Mesenchymal stem cell (in vitro differentiated cells and primary cell): ENCODE results near the gene GRHL3.

ENCODE experiments used
- DNase-seq: peaks from one replicate; pipeline ENCODE4 v3.0.0-alpha.2; 2013
- H2AFZ ChIP-seq: one replicate; pipeline ENCODE4 v1.6.1; 2013; ENCODE audit warnings: low read depth, mild to moderate bottlenecking, control low read depth, inconsistent platforms, low read length, moderate library complexity
- H2AK5ac ChIP-seq: 2 replicates; pipeline ENCODE4 v1.6.1; 2013; ENCODE audit warnings: low read length, moderate library complexity, mild to moderate bottlenecking, inconsistent platforms; ENCODE audit not compliant: severe bottlenecking
- H2BK120ac ChIP-seq: one replicate; pipeline ENCODE4 v1.6.1; 2013; ENCODE audit warnings: low read depth, mild to moderate bottlenecking, inconsistent platforms, low read length, moderate library complexity
- H2BK12ac ChIP-seq, 2 experiments: one replicate each; pipeline ENCODE4 v1.6.1; 2013; ENCODE audit warnings: inconsistent platforms in 2 of 2, low read length in 2 of 2, mild to moderate bottlenecking in 2 of 2, moderate library complexity in 2 of 2, control low read depth in 1 of 2
- H2BK15ac ChIP-seq: one replicate; pipeline ENCODE4 v1.6.1; 2013; ENCODE audit warnings: mild to moderate bottlenecking, low read depth, inconsistent platforms; ENCODE audit not compliant: poor library complexity, severe bottlenecking
- H2BK5ac ChIP-seq: 2 replicates; pipeline ENCODE4 v1.6.1; 2013; ENCODE audit warnings: low read depth, mild to moderate bottlenecking, low read length, control low read depth, inconsistent platforms; ENCODE audit not compliant: poor library complexity, severe bottlenecking
- H3K14ac ChIP-seq, 2 experiments: one replicate each; pipeline ENCODE4 v1.6.1; 2013; ENCODE audit warnings: inconsistent platforms in 2 of 2, low read length in 2 of 2, control low read depth in 1 of 2, mild to moderate bottlenecking in 1 of 2, moderate library complexity in 1 of 2
- H3K18ac ChIP-seq, 2 experiments: one replicate each; pipeline ENCODE4 v1.6.1; 2013; ENCODE audit warnings: inconsistent platforms in 2 of 2, low read length in 2 of 2, control low read depth in 1 of 2, low read depth in 1 of 2, mild to moderate bottlenecking in 1 of 2
- H3K23ac ChIP-seq, 2 experiments: one replicate each; pipeline ENCODE4 v1.6.1; 2013; ENCODE audit warnings: inconsistent platforms in 2 of 2, low read length in 2 of 2, mild to moderate bottlenecking in 2 of 2, moderate library complexity in 2 of 2, control low read depth in 1 of 2
- H3K27ac ChIP-seq: 2 replicates; pipeline ENCODE4 v1.5.1; 2013; ENCODE audit warnings: mild to moderate bottlenecking, moderate library complexity, low read length, control low read depth, inconsistent platforms; ENCODE audit not compliant: poor library complexity, severe bottlenecking
- H3K27me3 ChIP-seq, 2 experiments: 2 replicates each; pipeline versions ENCODE4 v1.6.1 to v1.7.0; 2013; ENCODE audit warnings: low read length in 2 of 2, mild to moderate bottlenecking in 2 of 2, moderate library complexity in 2 of 2, control low read depth in 1 of 2, inconsistent platforms in 1 of 2; ENCODE audit not compliant: control insufficient read depth in 1 of 2, insufficient read depth in 1 of 2
- H3K36me3 ChIP-seq, 2 experiments: 2 replicates each; pipeline versions ENCODE4 v1.6.1 to v1.7.0; 2013; ENCODE audit warnings: low read length in 2 of 2, control low read depth in 1 of 2, inconsistent platforms in 1 of 2, low read depth in 1 of 2, mild to moderate bottlenecking in 1 of 2; ENCODE audit not compliant: insufficient read depth in 2 of 2, control insufficient read depth in 1 of 2
- H3K4ac ChIP-seq, 2 experiments: one replicate each; pipeline ENCODE4 v1.6.1; 2013; ENCODE audit warnings: inconsistent platforms in 2 of 2, low read length in 2 of 2, mild to moderate bottlenecking in 2 of 2, moderate library complexity in 2 of 2, control low read depth in 1 of 2, low read depth in 1 of 2
- H3K4me1 ChIP-seq: 2 replicates; pipeline ENCODE4 v1.6.1; 2013; ENCODE audit warnings: low read depth, low read length, control low read depth; ENCODE audit not compliant: control insufficient read depth, insufficient read depth
- H3K4me2 ChIP-seq: 2 replicates; pipeline ENCODE4 v1.6.1; 2013; ENCODE audit warnings: low read length, mild to moderate bottlenecking, inconsistent platforms; ENCODE audit not compliant: poor library complexity, severe bottlenecking
- H3K4me3 ChIP-seq, 2 experiments: 2 replicates each; pipeline versions ENCODE4 v1.5.1 to v1.7.0; 2013; ENCODE audit warnings: low read length in 2 of 2, mild to moderate bottlenecking in 2 of 2, control low read depth in 1 of 2, low read depth in 1 of 2; ENCODE audit not compliant: insufficient read depth in 1 of 2
- H3K79me1 ChIP-seq: replicated peaks from 2 replicates; pipeline ENCODE4 v1.6.1; 2013; ENCODE audit warnings: mild to moderate bottlenecking, control low read depth, low read length, inconsistent platforms; ENCODE audit not compliant: poor library complexity, severe bottlenecking
- H3K9ac ChIP-seq: 2 replicates; pipeline ENCODE4 v1.7.0; 2013; ENCODE audit warnings: mild to moderate bottlenecking, low read length, moderate library complexity
- H3K9me3 ChIP-seq: 2 replicates; pipeline ENCODE4 v1.7.0; 2013; ENCODE audit warnings: mild to moderate bottlenecking, low read length; ENCODE audit not compliant: control insufficient read depth
- H4K8ac ChIP-seq: one replicate; pipeline ENCODE4 v1.6.1; 2013; ENCODE audit warnings: inconsistent platforms, mild to moderate bottlenecking, low read length, moderate library complexity
- H4K91ac ChIP-seq: one replicate; pipeline ENCODE4 v1.6.1; 2013; ENCODE audit warnings: mild to moderate bottlenecking, low read length, inconsistent platforms
- WGBS: methylation state at CpG from one replicate; pipeline ENCODE4 v1.1.7; 2013; ENCODE audit warnings: mixed read lengths; 5-methylcytosine and 5-hydroxymethylcytosine counted together

The GRHL3 gene

GRCh38 chr1:24281591-24281990, 37.6 kb upstream of the GRHL3 start:
- Histone ChIP-seq H3K23ac (no peak overlapping the region), H3K9ac (no peak overlapping the region), H2BK5ac (no peak overlapping the region), H3K79me1 (no peaks in the 10 kb centered on the region), H3K4ac (no peak overlapping the region), H2AFZ (no peak overlapping the region), H2BK120ac (no peak overlapping the region), H3K9me3 (no peaks in the 10 kb centered on the region), H4K8ac (no peak overlapping the region), H3K4me1 (peaks cover 5% of the 10 kb centered on the region), H3K4me2 (no peak overlapping the region), H3K27ac (no peak overlapping the region), H2BK12ac (peak overlapping the region in 1 of 2 experiments; percentile 29), H2AK5ac (no peak overlapping the region), H4K91ac (no peak overlapping the region), H3K36me3 (no peaks in the 10 kb centered on the region), H2BK15ac (no peak overlapping the region), H3K27me3 (peaks cover 12 to 31% of the 10 kb centered on the region in 2 experiments), H3K14ac (no peak overlapping the region), H3K18ac (no peak overlapping the region), H3K4me3 (no peak overlapping the region)
- no peak for DNase-seq
- 100% methylated on average over 2 of the region's 2 CpGs for WGBS

- no peak overlapping the region for H4K91ac ChIP-seq
- WGBS: 91% methylated on average over 1 of the region's 1 CpG
- no peak for DNase-seq
- no peak overlapping the region for H2BK120ac ChIP-seq
- H3K4me2 ChIP-seq: no peak overlapping the region
- H3K14ac ChIP-seq: no peak overlapping the region
- no peak overlapping the region for H3K23ac ChIP-seq
- no peaks in the 10 kb centered on the region for H3K9me3 ChIP-seq
- no peak overlapping the region for H3K4ac ChIP-seq
- peaks cover 5% of the 10 kb centered on the region for H3K4me1 ChIP-seq
- H3K18ac ChIP-seq: no peak overlapping the region
- H3K36me3 ChIP-seq: no peaks in the 10 kb centered on the region
- no peak overlapping the region for H3K4me3 ChIP-seq
- H3K9ac ChIP-seq: no peak overlapping the region
- no peak overlapping the region for H2BK15ac ChIP-seq
- H4K8ac ChIP-seq: no peak overlapping the region
- H3K27me3 ChIP-seq: peaks cover 12 to 33% of the 10 kb centered on the region in 2 experiments
- H2BK5ac ChIP-seq: no peak overlapping the region
- H3K27ac ChIP-seq: no peak overlapping the region
- H3K79me1 ChIP-seq: no peaks in the 10 kb centered on the region
- no peak overlapping the region for H2AK5ac ChIP-seq
- no peak overlapping the region for H2BK12ac ChIP-seq
- H2AFZ ChIP-seq: no peak overlapping the region
Observed at GRCh38 chr1:24282491-24282890, 36.7 kb upstream of the GRHL3 start.

- Histone ChIP-seq H2AK5ac (no peak overlapping the region), H3K14ac (peak overlapping the region in 1 of 2 experiments; percentile 63), H2BK15ac (no peak overlapping the region), H3K4me2 (no peak overlapping the region), H3K4me1 (peaks cover 5% of the 10 kb centered on the region), H3K23ac (no peak overlapping the region), H4K91ac (peak overlapping the region; percentile 87), H4K8ac (peak overlapping the region; percentile 45), H3K18ac (peak overlapping the region; percentile 82 to 91), H2BK120ac (peak overlapping the region; percentile 11), H3K4me3 (no peak overlapping the region), H3K9ac (no peak overlapping the region), H2BK5ac (no peak overlapping the region), H3K9me3 (no peaks in the 10 kb centered on the region), H3K27ac (no peak overlapping the region), H3K79me1 (no peaks in the 10 kb centered on the region), H3K27me3 (peaks cover 8 to 29% of the 10 kb centered on the region in 2 experiments), H2BK12ac (peak overlapping the region; percentile 72 to 94), H3K4ac (peak overlapping the region; percentile 66 to 83), H2AFZ (no peak overlapping the region), H3K36me3 (no peaks in the 10 kb centered on the region)
- 56% methylated on average over 10 of the region's 10 CpGs for WGBS
- DNase-seq: peak; percentile 94
Observed at GRCh38 chr1:24283326-24284155, 35.6 kb upstream of the GRHL3 start.

- H3K4me3 ChIP-seq: no peak overlapping the region
- no peak overlapping the region for H3K4me2 ChIP-seq
- H3K36me3 ChIP-seq: no peaks in the 10 kb centered on the region
- H3K79me1 ChIP-seq: no peaks in the 10 kb centered on the region
- peak overlapping the region; percentile 73 for H4K91ac ChIP-seq
- no peaks in the 10 kb centered on the region for H3K9me3 ChIP-seq
- H2AFZ ChIP-seq: no peak overlapping the region
- 70% methylated on average over 8 of the region's 8 CpGs for WGBS
- H2BK15ac ChIP-seq: peak overlapping the region; percentile 40
- H2BK12ac ChIP-seq: peak overlapping the region; percentile 69 to 91
- H4K8ac ChIP-seq: peak overlapping the region; percentile 3
- H3K27me3 ChIP-seq: peaks cover 4 to 23% of the 10 kb centered on the region in 2 experiments
- H3K4me1 ChIP-seq: peaks cover 5% of the 10 kb centered on the region
- H2BK120ac ChIP-seq: peak overlapping the region; percentile 11
- no peak overlapping the region for H2AK5ac ChIP-seq
- no peak overlapping the region for H3K23ac ChIP-seq
- H3K18ac ChIP-seq: peak overlapping the region; percentile 46 to 52
- no peak overlapping the region for H2BK5ac ChIP-seq
- H3K4ac ChIP-seq: peak overlapping the region; percentile 57 to 60
- no peak for DNase-seq
- no peak overlapping the region for H3K9ac ChIP-seq
- no peak overlapping the region for H3K27ac ChIP-seq
- no peak overlapping the region for H3K14ac ChIP-seq
Observed at GRCh38 chr1:24284156-24284471, 35.0 kb upstream of the GRHL3 start.
